ENCODE measurements around the gene TRANK1. TPM values are rescaled to one million over a fixed set of nuclear protein-coding genes. Genes with fewer than 3 reads are reported as not detected.

TRANK1 gene
- total RNA-seq, 2 donors from 2014 or later = 9.4 to 17.4 TPM

DNA sequence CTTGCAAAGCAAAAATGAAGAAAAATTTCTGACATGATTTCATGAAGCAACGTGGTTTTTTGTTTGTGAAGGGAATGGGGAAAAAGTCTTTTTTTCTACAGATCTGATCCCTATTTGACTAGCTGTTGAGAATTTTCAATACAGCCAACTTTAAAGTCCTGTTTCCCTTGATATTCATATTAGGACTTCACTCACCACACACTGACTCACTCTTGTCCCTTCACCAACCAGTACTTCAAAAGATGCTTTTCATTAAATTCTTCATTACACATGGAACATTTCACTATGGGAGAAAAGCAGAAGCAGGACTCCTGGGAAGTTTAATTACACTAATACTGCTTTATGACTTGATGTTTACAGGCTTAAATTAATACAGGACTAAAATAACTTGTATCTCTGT is 16.6 kb downstream of the TRANK1 start:
- Histone ChIP-seq H3K9me3 (no peaks in the 10 kb centered on the region), H3K27ac (no peak overlapping the region), H3K36me3 (no peaks in the 10 kb centered on the region), H3K4me3 (no peak overlapping the region), H3K27me3 (replicated peaks; ENCODE audit: insufficient read depth) (no peaks in the 10 kb centered on the region), H3K4me1 (replicated peaks) (no peaks in the 10 kb centered on the region)
- TF ChIP-seq POLR2AphosphoS5 (IDR thresholded peaks at IDR 0.05) (no peak), POLR2A (IDR thresholded peaks at IDR 0.05) (no peak)
- TF ChIP-seq, protein P1, sequence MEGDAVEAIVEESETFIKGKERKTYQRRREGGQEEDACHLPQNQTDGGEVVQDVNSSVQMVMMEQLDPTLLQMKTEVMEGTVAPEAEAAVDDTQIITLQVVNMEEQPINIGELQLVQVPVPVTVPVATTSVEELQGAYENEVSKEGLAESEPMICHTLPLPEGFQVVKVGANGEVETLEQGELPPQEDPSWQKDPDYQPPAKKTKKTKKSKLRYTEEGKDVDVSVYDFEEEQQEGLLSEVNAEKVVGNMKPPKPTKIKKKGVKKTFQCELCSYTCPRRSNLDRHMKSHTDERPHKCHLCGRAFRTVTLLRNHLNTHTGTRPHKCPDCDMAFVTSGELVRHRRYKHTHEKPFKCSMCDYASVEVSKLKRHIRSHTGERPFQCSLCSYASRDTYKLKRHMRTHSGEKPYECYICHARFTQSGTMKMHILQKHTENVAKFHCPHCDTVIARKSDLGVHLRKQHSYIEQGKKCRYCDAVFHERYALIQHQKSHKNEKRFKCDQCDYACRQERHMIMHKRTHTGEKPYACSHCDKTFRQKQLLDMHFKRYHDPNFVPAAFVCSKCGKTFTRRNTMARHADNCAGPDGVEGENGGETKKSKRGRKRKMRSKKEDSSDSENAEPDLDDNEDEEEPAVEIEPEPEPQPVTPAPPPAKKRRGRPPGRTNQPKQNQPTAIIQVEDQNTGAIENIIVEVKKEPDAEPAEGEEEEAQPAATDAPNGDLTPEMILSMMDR (IDR thresholded peaks at IDR 0.05) = no peak
- no peak for DNase-seq (ENCODE audit: low spot score)
- 95% methylated on average over 1 of the region's 1 CpG for WGBS
- intact Hi-C loops (cut with DNase I) = no loop called here

DNA sequence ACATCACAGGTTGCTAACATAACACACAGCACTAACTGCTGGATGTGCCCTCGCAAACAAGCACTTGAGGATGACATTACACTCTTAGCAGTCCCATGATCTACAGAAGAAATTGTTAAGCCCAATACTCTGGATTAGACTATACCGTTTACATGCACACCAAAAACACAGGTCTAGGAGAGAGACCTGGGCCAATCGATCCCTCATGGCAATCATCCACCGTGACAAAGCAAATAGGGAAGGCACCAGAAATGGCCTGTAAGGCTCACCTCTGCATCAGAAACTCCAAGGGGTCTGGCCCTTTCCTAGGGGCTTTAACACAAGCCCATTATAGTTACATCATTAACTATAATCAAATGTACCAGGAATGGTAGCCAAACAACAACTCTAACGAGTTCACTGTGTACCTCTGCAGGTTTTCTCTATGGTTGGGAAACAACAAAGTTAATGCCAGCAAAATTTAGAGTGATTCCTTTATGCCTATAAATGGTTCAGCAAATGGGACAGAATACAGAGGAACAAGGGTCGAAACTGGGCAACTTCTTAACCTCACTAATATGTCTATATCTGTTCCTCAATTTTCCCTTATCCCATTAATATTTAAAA is 18.5 kb downstream of the TRANK1 start:
- intact Hi-C loops (cut with DNase I) = no loop called here
- no peak for DNase-seq (ENCODE audit: low spot score)
- Histone ChIP-seq H3K9me3 (no peaks in the 10 kb centered on the region), H3K4me1 (replicated peaks) (no peaks in the 10 kb centered on the region), H3K4me3 (no peak overlapping the region), H3K27me3 (replicated peaks; ENCODE audit: insufficient read depth) (no peaks in the 10 kb centered on the region), H3K27ac (no peak overlapping the region), H3K36me3 (no peaks in the 10 kb centered on the region)
- TF ChIP-seq, protein P1 (IDR thresholded peaks at IDR 0.05) = no peak
- TF ChIP-seq POLR2A (IDR thresholded peaks at IDR 0.05) (no peak), POLR2AphosphoS5 (IDR thresholded peaks at IDR 0.05) (no peak)
- WGBS = 71% methylated on average over 6 of the region's 6 CpGs

DNA sequence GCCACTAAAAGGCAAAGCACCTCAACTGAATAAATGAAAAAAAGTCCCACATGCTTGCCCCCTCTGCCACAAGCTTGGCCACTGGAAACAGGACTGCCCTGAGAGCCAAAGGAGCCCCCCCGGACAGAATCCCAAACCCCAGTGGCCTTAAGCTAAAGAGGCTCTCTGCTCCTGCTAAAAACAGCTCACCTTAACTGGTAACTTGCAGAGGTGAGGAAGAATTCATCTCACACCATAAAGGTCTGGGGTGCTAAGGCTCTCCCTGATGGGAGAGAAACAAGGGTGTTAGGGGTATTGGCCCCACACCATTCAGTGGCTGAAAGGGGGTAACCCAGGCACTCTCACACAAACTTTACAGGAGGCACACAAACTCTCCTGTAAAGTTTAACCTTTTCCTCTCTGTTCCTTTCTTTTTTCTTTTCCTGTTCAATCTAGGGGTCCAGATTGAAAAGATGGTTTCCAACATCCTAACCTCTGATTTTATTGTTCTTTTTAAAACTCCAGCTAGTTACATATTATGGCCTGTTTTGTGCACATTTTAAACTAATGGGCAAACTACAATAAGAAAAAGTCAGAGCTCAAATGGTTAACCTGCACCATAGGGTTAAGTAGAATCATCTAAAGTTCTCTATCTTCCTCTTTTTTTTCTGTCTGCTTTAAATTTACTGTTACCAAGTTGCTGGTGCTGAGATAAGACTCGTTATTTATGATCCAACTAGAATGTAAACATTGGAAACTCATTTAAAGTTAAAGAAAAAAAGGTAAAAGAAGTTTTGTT is 19.9 kb downstream of the TRANK1 start:
- intact Hi-C loops (cut with DNase I) = no loop called here
- TF ChIP-seq POLR2AphosphoS5 (IDR thresholded peaks at IDR 0.05) = no peak
- no peak for TF ChIP-seq POLR2A (IDR thresholded peaks at IDR 0.05)
- TF ChIP-seq, protein P1 (IDR thresholded peaks at IDR 0.05) = no peak
- H3K4me3 ChIP-seq = no peak overlapping the region
- no peaks in the 10 kb centered on the region for H3K36me3 ChIP-seq
- 42% methylated on average over 2 of the region's 2 CpGs for WGBS
- no peak for DNase-seq (ENCODE audit: low spot score)
- H3K4me1 ChIP-seq (replicated peaks) = no peaks in the 10 kb centered on the region
- H3K27me3 ChIP-seq (replicated peaks; ENCODE audit: insufficient read depth) = no peaks in the 10 kb centered on the region
- no peaks in the 10 kb centered on the region for H3K9me3 ChIP-seq
- H3K27ac ChIP-seq = no peak overlapping the region

DNA sequence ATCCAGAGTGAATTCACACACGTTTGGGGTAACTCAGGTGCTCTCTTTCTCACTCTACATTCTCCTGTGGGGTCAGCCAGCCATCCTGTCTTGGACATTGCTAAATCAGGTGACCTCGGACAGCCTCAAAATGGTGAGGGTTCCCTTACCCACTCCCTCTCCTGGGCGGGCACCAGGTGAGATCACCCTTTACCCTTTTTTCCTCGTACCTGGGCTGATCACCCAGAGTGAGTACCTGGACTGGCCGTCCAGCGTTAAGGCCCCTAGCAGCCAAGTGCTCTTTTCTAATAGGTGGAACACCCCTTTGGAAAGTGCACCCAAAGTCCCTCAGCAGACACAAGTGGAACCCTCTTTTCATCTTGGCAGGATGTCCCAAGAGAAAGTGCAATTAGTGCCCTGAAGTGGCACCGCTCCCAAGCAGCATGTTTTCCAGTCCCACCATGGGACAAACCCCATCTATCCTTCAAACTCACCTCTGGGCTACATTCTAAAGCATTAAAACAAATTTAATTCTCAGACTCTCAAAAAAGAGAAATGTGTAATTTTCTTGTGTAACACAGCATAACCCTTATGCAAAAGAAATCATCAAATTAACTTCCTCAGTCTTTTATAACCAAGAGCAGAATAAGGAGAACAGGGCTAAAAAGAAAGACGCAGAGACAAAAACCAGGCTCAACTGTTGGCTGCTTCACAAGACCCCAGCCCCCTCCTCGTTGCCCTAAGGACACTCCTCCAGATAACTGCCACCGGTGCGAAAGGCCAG is 20.7 kb downstream of the TRANK1 start:
- no peak for DNase-seq (ENCODE audit: low spot score)
- no peak overlapping the region for H3K27ac ChIP-seq
- no peaks in the 10 kb centered on the region for H3K36me3 ChIP-seq
- no peaks in the 10 kb centered on the region for H3K9me3 ChIP-seq
- no peaks in the 10 kb centered on the region for H3K4me1 ChIP-seq (replicated peaks)
- TF ChIP-seq POLR2AphosphoS5 (IDR thresholded peaks at IDR 0.05) = no peak
- TF ChIP-seq, protein P1 (IDR thresholded peaks at IDR 0.05) = no peak
- H3K27me3 ChIP-seq (replicated peaks; ENCODE audit: insufficient read depth) = no peaks in the 10 kb centered on the region
- no peak overlapping the region for H3K4me3 ChIP-seq
- intact Hi-C loops (cut with DNase I) = no loop called here
- WGBS = 83% methylated on average over 11 of the region's 11 CpGs

Data from prostate gland (tissue), 2 donors.